Measurements from ENCODE around the gene CDC42BPG.

CDC42BPG gene

GRCh38 chr11:64878494-64879243 is 34.2 kb upstream of the CDC42BPG start, which contains the start of gene EHD1:
Gene EHD1 (minus strand): TSS chr11:64878621. CDS start chr11:64878464, 157 bp downstream.
- peak within 1 kb of the TSS; percentile 95 for H3K4me3 ChIP-seq (ENCODE audit: low read depth, low read length)
- peak; percentile 60 for TF ChIP-seq CTCF (conservative IDR thresholded peaks at IDR 0.05; ENCODE audit: low read depth, low read length)
- peak; percentile 98 for DNase-seq (ENCODE audit: low read depth)

GRCh38 chr11:64878223-64878493 is 33.7 kb upstream of the CDC42BPG start:
- DNase-seq (ENCODE audit: low read depth) = no peak
- TF ChIP-seq CTCF (conservative IDR thresholded peaks at IDR 0.05; ENCODE audit: low read depth, low read length) = no peak
- H3K4me3 ChIP-seq (ENCODE audit: low read depth, low read length) = peak overlapping the region; percentile 95

- peak overlapping the region; percentile 95 for H3K4me3 ChIP-seq (ENCODE audit: low read depth, low read length)
- DNase-seq (ENCODE audit: low read depth) = no peak
- TF ChIP-seq CTCF (conservative IDR thresholded peaks at IDR 0.05; ENCODE audit: low read depth, low read length) = no peak
Measured at GRCh38 chr11:64877390-64878222, 33.2 kb upstream of the CDC42BPG start.

GRCh38 chr11:64876835-64877341 is 32.4 kb upstream of the CDC42BPG start:
- TF ChIP-seq CTCF (conservative IDR thresholded peaks at IDR 0.05; ENCODE audit: low read depth, low read length) = no peak
- peak overlapping the region; percentile 95 for H3K4me3 ChIP-seq (ENCODE audit: low read depth, low read length)
- no peak for DNase-seq (ENCODE audit: low read depth)

- no peak for DNase-seq (ENCODE audit: low read depth)
- H3K4me3 ChIP-seq (ENCODE audit: low read depth, low read length) = peak overlapping the region; percentile 95
- TF ChIP-seq CTCF (conservative IDR thresholded peaks at IDR 0.05; ENCODE audit: low read depth, low read length) = no peak
Measured at GRCh38 chr11:64876229-64876750, 31.8 kb upstream of the CDC42BPG start.

GRCh38 chr11:64875369-64876228 is 31.1 kb upstream of the CDC42BPG start:
- DNase-seq (ENCODE audit: low read depth) = no peak
- H3K4me3 ChIP-seq (ENCODE audit: low read depth, low read length) = peak overlapping the region; percentile 35
- TF ChIP-seq CTCF (conservative IDR thresholded peaks at IDR 0.05; ENCODE audit: low read depth, low read length) = peak; percentile 26

All from choroid plexus epithelial cell (primary cell).